ENCODE results near the gene SEC14L5.

DNA sequence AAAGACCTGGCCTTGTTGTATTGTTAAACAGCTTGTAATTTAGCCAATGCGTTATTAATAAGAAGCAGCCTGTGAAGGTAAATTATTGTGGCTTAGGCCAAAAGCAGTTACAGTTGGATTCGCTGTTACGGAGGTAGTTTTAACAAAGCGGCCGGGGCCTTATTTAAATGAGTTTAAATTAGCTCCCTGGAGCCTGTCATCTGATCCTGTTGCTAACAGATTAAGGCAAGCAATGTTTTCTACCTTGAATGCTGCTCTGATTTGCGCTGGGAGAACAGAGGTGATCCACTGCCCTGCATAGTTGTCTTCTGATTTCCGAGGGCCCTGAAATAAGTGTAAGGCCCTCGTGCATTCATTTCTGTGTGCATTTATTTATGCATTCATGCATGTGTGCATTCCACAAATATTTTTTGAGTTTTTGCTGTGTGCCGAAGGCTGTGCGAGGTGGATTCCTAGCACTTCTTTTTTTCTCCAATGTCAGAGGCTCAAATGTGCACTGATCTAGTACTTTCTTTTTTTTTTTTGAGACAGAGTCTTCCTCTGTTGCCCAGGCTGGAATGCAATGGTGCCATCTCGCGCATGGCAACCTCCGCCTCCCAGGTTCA is 10.9 kb downstream of the SEC14L5 start:
- no peak for TF ChIP-seq CTCF (conservative IDR thresholded peaks at IDR 0.05; ENCODE audit: low read length)
- TF ChIP-seq EZH2phosphoT487 (IDR thresholded peaks at IDR 0.05; ENCODE audit: borderline replicate concordance), result no peak

All from Loucy (cell line).